ENCODE data around the gene HDDC3.
"Not testable (repeated sequence)": the region's sequence is repeated elsewhere in the genome, so short reads cannot be mapped to it uniquely, and the experiment has no call there.

Gene HDDC3

GRCh38 chr15:90929246-90930019 is 2.9 kb downstream of the HDDC3 start:
- no peak for DNase-seq

- DNase-seq: not testable (repeated sequence)
Measured at GRCh38 chr15:90928106-90928505, 4.2 kb downstream of the HDDC3 start.

GRCh38 chr15:90926766-90927165 is 5.6 kb downstream of the HDDC3 start:
- DNase-seq: not testable (repeated sequence)

- DNase-seq: peak; percentile 61
Measured at GRCh38 chr15:90924375-90924774, 8.0 kb downstream of the HDDC3 start.

- DNase-seq: not testable (repeated sequence)
Measured at GRCh38 chr15:90922712-90923322, 9.5 kb downstream of the HDDC3 start.

GRCh38 chr15:90921887-90922286 is 10.5 kb downstream of the HDDC3 start:
- DNase-seq: no peak

GRCh38 chr15:90918835-90919234 is 13.5 kb downstream of the HDDC3 start:
- DNase-seq: no peak

- DNase-seq: no peak
Measured at GRCh38 chr15:90918034-90918788, 14.1 kb downstream of the HDDC3 start.

- no peak for DNase-seq
Measured at GRCh38 chr15:90917569-90917968, 14.8 kb downstream of the HDDC3 start.

GRCh38 chr15:90916461-90916860 is 15.9 kb downstream of the HDDC3 start:
- DNase-seq: no peak

- no peak for DNase-seq
Measured at GRCh38 chr15:90915808-90916440, 16.4 kb downstream of the HDDC3 start.

- peak; percentile 56 for DNase-seq
Measured at GRCh38 chr15:90915216-90915807, 17.0 kb downstream of the HDDC3 start.

- no peak for DNase-seq
Measured at GRCh38 chr15:90914305-90915080, 17.9 kb downstream of the HDDC3 start.

- DNase-seq: no peak
Measured at GRCh38 chr15:90913398-90913944, 18.9 kb downstream of the HDDC3 start.

- no peak for DNase-seq
Measured at GRCh38 chr15:90912770-90913075, 19.6 kb downstream of the HDDC3 start.

- no peak for DNase-seq
Measured at GRCh38 chr15:90911906-90912769, 20.2 kb downstream of the HDDC3 start.

- no peak for DNase-seq
Measured at GRCh38 chr15:90911302-90911623, 21.1 kb downstream of the HDDC3 start.

- no peak for DNase-seq
Measured at GRCh38 chr15:90910441-90911301, 21.7 kb downstream of the HDDC3 start.

- DNase-seq: no peak
Measured at GRCh38 chr15:90909976-90910375, 22.4 kb downstream of the HDDC3 start.

- DNase-seq: not testable (repeated sequence)
Measured at GRCh38 chr15:90909449-90909848, 22.9 kb downstream of the HDDC3 start.
